Activated CD4-positive, alpha-beta T cell treated with anti-CD3 and anti-CD28 coated beads for 4 hours (primary cell): ENCODE data around the gene DCPS.
"Not testable (repeated sequence)": the region's sequence is repeated elsewhere in the genome, so short reads cannot be mapped to it uniquely, and the experiment has no call there.

Experiments
- DNase-seq, 2 donors: peaks; one replicate each; pipeline ENCODE4 v3.0.0-alpha.2; 2020

The DCPS gene, protein sequence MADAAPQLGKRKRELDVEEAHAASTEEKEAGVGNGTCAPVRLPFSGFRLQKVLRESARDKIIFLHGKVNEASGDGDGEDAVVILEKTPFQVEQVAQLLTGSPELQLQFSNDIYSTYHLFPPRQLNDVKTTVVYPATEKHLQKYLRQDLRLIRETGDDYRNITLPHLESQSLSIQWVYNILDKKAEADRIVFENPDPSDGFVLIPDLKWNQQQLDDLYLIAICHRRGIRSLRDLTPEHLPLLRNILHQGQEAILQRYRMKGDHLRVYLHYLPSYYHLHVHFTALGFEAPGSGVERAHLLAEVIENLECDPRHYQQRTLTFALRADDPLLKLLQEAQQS

DNA sequence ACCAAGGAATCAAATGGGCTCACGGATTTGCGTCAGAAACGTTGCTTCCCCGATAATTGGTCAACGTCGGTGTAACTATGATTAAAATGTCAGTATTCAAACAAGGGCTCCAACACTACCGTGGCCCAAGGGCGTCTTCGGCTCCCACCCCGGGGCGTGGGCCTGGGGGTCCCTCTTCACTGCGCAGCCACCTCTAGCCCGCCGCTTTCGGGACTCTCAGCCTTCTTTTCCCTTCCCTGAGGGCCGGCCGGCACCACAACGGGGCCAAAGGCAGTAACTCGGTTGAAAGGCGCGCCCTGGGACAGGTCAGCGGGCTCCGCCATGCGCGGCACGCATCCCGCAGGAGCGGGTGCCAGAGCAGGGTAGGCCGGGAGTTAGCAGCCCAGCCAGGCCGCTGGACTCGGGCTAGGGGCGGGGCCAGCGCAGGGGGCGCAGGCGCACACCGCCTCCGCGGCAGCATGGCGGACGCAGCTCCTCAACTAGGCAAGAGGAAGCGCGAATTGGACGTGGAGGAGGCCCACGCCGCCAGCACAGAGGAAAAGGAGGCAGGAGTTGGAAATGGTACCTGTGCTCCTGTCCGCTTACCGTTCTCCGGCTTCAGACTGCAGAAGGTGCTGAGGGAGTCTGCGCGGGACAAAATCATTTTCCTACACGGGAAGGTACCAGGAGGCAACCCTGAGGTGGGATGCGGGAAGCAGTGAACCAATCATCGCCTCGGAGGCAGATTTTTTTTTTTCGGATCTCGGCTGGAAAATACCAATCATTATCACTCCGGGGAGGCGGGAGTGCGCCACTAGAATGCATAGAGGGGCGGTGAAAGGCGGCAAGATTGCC lies at the start of gene DCPS:
TSS of gene DCPS (plus strand) at position 438 of the 834 bp plus-strand sequence. CDS start at position 459, 21 bp downstream.
- peak; percentile 81 to 83 for DNase-seq

DNA sequence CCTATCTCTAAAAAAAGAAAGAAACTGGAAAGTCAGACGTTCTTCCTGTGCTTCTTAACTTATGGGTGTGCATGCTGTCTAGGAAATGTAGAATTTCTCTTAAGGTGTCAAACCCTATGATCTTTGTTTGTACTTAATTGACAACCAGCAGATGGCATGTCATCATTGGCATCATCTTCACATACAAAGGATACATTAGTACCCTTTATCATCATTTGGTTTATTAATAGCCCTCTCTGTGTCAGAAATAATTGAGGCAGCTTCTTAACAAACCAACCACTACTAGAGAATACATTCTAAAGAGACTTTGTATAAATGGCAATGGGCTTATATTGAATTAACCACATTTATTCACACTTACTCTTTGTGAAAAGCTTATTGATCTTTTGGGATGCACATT lies 49.0 kb upstream of the DCPS start:
- DNase-seq: no peak

DNA sequence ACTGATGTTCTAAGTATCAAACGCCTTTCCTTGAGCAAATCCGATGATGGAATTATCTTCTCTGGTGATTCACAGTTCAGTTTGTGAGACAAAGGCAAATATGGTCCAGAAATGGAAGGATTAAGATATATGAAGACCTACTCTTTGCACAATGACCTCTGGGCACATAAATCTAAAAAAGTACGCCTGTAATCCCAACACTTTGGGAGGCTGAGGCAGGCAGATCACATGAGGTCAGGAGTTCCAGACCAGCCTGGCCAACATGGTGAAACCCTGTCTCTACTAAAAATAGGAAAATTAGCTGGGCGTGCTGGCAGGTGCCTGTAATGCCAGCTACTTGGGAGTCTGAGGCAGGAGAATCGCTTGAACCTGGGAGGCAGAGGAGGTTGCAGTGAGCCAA lies 48.4 kb upstream of the DCPS start:
- not testable (repeated sequence) for DNase-seq

DNA sequence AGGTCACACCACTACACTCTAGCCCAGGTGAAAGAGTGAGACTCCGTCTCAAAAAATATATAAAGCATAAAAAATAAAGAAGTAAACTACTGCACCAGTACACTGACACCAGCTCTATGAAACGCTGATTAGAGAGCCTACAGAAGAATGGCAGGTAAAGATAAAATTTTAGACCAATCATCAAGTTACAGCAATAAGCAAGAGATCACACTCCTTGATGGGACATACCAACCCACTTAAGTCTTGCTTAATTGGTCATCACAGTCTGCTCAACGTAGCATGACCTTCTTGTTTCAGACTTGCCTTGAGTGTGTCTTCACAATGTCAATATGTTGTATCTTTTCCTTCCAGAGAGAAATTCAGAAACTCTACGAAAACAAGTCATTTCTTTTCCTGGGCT lies 47.6 kb upstream of the DCPS start:
- DNase-seq: no peak

DNA sequence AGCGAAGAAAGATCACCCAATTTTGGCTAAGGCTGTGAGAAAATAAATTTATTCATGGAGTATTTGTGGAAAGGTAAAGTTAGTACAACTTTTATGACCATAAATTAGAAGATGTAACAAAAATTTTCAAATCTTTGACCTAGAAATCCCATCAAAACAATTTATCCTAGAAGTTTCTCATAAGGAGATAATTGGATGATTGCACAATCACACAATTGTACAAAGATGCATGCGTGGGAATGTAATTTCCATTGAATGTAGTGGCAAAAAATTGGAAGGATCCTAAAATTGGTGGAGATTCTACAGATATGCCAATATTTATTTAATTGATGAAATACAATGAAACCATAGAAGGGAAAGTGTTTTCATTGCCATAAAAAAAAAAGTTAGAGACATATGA lies 46.7 kb upstream of the DCPS start:
- no peak for DNase-seq

DNA sequence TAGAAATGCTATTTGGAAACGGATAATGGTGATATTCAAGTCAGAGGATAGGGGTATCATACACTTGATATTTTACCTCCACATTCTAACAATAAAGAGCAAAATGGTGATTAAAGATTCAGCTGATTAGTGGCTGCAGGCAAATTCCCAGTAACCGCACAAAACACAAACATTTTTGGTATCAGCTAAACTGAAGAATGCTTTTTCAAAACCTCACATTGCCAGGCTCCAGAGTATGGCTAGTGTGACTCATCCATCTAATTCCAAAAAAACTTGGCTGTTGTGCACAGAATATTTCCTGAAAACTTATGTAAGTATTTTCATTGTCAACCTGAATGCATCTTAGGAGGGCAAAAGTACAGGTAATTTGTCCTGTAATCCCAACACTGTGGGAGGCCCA lies 46.1 kb upstream of the DCPS start:
- no peak for DNase-seq

DNA sequence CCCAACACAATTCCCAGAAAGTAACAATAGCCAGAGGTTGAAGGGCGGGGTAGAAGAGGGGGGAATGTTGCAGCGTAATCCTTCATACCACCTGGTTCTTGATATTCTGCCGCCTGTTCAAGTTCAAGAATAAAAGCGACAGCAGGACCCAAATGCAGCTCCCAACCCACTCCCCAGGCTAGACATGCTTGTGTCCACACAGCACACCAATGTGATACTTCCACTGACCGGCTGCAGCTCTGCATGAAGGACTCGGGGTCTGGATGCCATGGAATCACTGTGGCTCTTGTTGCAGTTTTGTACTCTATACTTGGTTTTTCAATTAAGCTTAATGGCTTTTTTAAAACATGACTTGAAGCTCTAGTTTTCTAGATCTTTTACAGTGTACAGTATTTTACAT lies 41.6 kb upstream of the DCPS start:
- DNase-seq: no peak

DNA sequence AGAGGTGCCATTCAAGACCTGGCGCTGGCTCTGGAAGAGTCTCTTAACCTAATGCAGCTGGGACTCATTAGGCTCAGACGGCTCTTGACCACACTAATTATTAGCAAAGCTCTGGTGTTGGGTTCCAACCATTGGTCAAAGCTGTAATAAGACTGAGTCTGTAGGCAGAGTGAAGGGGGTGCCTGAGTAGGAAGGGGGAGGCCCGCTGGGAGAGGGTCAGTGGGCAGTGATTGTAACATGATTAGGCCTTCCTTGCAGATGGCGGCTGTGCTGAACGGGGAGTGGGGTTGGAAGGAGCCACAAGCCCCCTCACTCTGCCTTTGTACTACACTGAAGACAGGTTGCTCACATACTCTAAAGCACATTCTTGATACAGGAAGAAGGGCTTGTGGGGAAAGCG lies 40.4 kb upstream of the DCPS start:
- DNase-seq: no peak

DNA sequence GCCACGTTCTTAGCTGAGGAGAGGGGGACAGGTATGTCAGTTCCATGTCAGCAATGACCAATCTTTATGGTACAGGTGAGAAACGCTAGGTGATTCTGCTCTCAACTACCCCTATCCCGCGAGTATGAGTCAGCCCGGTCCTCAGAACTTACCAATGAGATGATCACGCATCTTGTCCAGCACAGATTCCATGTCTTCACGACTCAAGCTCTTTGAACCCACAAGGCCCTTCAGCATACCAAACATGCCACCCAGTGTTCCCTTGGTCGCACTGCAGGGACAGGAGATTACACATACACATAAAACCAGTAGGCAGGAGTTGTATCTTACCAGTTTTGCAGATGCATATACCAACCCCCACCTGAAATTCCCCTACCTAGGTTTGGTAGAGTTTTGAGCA lies 38.0 kb upstream of the DCPS start:
- no peak for DNase-seq

DNA sequence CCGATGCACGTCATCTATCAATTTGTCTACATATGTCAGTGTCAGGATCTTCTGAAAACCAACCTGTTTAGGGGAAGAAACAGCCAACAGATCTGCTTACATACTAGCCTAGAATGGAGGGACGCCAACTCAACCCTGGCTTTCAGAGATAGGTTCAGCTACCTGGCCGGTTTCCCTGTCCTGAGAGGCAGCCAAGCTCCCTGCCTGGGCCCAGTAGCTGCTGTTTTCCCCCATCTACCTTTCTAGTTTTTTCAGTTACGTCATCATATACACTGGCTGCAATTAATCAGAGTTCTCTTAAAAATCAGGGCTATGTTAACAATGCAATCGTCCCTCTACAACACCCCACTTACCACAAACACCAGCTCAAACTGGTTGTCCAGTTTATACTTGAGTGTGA lies 36.2 kb upstream of the DCPS start:
- DNase-seq: no peak

DNA sequence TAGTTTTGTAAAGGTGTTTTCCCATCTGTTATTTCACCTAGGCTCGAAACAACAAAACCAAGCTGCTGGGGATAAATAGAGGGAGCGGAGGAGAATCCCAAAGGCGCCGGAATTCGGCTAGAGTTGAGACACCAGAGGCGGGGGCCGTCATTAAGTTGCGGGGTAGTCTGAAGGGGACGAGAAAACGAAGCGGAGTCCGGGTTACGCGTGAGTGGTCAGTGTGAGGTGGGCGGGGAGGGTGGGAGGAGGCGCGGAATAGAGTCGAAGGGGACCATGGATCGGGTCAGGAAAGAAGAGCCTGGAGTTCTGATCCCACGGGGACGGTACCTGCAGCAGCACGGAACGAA lies 35.5 kb upstream of the DCPS start:
- DNase-seq: no peak

DNA sequence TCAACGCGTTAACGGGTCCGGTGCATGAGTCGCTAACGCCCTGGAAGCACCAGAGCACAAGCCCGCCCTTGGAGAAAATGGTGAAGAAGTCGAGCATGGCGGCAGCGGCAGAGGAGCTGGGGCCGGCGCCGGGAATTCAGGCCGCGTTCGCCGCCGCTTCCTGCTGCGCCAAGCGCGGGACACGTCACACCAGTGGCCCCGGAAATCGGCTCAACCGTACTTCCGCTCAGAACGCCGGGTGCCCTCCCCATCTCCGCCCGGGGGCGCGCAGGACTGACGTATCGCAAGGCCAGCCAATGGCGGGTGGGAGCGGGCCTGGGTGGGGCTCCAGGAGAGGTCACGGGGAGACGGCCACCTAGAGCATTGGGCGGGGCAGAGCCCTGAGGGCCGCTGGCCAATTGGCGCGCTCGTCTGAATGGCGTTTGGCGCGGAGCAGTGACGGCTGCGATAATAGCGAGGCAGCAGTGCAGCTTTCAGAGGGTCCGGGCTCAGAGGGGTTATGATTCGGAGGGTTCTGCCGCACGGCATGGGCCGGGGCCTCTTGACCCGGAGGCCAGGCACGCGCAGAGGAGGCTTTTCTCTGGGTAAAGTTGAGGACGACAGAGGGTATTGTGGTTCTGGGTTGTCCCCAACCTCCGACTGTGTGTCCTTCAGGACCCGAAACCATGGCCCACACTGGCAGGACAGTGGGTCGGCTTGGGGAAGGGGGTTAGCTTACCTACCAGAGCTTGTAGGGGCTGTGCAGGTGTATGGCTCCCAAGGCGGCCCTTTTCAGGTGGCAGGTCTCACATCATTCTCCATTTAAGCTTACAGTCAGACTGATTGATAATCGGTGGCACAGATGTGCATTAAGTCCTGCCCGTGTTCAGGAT lies 34.9 kb upstream of the DCPS start, which contains the start of the genes FOXRED1 and SRPRA:
TSS of gene FOXRED1 (plus strand) at position 447 of the 872 bp plus-strand sequence. CDS start at position 500, 53 bp downstream.
TSS of gene SRPRA (minus strand) at position 188 of the 872 bp plus-strand sequence. CDS start at position 97, 91 bp downstream.
- DNase-seq: peak; percentile 100

DNA sequence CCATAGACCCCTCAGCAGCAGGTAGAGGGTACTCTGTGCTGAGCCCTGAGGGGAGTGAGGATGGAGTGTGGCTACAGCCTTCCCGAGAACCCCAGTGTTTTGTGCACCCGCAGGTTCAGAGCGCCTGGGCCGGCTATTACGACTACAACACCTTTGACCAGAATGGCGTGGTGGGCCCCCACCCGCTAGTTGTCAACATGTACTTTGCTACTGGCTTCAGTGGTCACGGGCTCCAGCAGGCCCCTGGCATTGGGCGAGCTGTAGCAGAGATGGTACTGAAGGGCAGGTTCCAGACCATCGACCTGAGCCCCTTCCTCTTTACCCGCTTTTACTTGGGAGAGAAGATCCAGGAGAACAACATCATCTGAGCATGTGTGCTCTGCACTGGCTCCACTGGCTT lies 26.5 kb upstream of the DCPS start:
- no peak for DNase-seq

DNA sequence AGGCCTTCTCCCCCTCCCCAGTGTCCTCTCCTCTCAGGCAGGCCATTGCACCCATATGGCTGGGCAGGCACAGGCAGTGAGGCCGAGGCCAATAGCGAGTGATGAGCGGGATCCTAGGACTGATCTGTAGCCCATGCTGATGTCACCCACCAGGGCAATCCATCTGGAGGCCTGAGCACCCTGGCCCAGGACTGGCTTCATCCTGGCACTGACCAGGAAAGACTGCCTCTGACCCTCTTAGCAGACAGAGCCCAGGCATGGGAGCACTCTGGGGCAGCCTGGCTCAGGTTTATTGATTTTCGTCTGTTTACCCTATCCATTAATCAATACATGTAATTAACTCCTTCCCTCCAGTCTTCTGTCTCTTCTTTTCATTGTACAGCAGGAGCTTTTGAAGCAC lies 26.1 kb upstream of the DCPS start:
- no peak for DNase-seq

DNA sequence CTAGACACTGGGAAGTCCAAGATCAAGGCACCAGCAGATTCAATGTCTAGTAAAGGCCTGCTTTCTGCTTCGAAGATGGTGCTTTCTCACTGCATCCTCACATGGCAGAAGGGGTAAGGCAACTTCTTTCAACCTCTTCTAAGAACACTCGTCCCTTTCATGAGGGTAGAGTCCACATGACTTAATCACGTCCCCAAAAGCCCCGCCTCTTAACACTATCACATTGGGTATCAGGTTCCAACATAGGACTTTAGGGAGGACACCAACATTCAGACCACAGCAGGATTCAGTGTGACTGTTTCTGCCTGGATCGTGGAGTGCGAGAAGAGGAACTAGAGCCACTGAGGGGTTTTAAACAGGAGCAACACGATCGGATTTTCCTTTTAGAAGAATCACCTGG lies 24.7 kb upstream of the DCPS start:
- DNase-seq: no peak

DNA sequence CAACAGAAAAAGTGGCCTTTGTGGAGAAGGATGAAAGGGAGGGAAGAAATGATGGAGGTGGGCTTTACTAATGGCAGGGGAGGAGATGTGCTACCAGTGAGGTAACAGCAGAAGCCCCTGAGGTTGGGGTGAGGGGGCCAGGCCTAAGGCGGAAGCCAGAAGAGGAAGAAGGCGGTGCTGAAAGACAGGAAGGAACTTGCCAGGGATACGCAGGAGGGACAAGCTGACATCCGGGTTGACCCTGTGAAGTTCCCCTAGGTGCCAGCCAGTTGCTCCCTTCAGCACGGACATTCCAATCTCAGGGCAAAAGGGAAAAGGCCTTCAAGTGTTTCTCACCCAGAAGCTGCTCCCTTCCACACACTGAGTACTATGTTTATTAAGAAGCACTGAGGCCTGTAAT lies 23.3 kb upstream of the DCPS start:
- no peak for DNase-seq

DNA sequence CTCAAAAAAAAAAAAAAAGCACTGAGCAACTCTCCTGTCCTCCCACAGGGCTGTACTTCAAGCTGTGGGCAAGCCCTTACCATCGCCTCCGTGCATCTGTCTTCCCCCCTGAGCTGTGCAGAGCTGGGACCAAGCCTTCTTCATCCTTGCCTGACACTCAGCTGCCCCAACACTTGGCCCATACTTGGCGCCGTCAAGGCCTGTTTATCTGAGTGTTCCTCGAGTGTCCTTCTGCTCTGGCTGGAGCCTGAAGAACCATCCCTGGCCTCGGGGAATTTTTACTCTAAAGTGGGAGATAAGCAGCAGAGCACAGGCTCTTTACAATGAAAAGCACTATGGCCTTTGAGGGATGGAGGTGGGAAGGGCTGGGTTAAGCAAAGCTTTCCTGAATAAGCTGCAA lies 22.6 kb upstream of the DCPS start:
- no peak for DNase-seq

DNA sequence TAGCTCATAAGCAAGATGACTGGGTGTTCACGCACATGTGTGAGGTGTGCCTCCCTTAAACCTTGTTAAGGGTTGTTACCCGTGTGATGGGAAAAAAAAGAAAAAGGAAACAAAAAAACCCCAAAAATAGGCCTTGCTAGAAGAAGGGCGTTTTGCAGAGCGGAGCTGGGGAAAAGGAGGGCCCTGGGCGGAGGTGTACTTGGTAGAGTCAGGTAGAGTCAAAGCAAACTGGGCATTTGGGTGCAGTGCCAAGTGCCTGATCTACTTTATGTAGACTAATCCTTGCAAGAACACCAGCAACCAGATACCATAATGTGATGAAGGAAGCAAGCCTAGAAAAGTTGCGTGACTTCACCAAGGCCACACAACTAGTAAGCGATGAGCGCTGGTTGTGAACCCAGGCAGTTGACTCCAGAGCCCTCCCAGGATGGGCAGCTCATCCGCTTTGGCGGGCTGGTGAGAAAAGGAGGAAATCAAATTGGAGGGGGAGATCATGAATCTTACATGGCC lies 22.1 kb upstream of the DCPS start:
- DNase-seq: no peak

DNA sequence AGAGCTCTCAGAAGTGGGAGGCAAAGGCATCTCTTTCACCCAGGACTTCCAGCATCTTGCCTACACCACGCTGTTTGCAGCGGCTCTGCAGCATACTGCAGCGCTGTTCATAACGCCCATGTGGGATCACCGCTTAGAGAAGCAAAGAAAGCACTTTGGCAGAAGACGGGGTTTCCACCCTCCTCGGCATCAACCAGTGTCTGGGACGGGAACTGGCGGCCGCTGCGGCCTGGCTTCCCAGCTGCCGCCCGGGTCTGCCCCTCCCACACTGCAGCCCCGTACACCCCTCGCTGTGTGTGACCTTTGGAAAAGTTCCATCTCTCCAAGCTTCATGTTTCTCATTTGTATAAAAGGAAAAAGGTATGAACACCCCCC lies 21.5 kb upstream of the DCPS start:
- DNase-seq: peak; percentile 28 to 44

DNA sequence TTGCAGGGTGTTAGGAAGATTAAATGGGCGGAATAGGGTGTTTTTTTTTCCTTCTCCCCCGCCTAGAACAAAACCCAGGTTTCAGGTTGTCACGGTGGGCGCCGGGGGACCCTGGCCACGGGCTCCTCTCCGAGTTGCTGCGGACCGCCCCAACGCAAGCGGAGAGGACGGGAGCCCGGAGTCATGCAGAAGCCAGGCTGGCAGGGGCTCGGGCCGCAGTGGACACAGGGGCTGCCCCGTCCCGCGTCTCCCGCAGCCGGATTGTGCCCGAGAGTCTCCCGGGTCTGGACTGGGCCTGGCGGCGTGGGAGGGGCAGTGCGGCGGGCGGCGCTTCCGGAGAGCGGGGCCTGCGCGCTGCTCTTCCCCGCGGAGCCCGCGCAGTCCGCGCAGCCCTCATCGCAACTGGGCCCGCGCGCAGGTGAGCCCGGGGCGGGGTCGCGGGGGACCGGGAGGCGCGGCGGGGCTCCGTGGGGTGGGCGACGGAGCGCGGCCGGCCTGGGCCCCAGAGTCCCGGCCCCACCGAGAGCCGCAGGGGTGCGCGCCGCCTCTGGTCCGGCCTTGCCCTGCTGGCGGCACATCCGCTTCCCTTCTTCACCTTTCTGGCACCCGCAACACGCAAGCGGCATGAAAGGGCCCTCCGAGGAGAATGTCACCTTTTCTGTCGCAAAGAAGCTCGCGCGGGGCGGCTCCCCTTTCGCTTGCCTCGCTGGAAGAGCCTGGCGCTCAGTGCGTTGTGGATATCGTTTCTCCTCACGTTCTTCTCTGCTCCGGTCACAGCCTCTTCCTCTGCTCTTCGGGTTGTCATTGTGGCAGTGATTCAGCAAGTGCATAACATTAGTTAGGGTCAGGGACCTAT lies 20.9 kb upstream of the DCPS start, which contains the start of gene TIRAP:
TSS of gene TIRAP (plus strand) at position 358 of the 856 bp plus-strand sequence. CDS start 7,802 bp downstream, outside the sequence.
- DNase-seq: peak; percentile 36 to 51

DNA sequence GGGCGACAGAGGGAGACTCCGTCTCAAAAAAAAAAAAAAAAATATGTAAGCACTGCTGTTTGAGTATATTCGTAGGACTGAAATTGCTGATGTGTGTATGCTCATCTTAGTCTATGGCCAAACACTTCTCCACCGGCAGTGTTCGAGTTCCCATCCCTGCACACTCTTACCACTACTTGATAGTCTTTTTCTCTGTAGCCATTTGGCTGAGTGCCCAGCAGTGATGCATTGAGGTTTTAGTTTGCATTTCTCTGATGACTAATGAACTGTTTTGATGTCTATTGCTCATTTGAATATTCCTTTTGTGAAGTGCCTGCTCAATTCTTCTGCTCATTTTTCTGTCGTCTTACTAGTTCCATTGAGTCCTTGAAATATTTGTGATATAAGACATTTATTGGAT lies 19.0 kb upstream of the DCPS start:
- peak; percentile 85 to 89 for DNase-seq

DNA sequence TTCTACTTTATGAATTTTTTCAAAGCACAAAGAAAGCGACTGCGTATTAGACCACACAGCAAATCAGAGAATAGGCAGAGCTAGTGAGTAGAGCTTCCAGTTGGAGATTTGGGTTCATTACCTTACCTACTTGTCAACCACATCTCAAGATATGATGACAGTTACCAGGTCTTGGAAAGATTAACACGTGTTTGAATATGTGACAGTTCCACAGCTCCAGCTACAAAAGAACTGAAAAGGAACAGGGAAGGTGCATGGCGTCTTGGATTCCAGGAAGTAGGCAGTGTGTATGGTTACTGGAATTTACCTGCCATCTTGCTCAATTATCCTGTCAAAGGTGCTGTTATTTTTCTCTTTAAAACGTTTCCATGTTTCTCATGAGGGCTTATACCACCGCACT lies 15.6 kb upstream of the DCPS start:
- no peak for DNase-seq
